ENCODE measurements around the gene GPRIN2.
"Not testable (repeated sequence)": the region's sequence is repeated elsewhere in the genome, so short reads cannot be mapped to it uniquely, and the experiment has no call there.

Gene GPRIN2

DNA sequence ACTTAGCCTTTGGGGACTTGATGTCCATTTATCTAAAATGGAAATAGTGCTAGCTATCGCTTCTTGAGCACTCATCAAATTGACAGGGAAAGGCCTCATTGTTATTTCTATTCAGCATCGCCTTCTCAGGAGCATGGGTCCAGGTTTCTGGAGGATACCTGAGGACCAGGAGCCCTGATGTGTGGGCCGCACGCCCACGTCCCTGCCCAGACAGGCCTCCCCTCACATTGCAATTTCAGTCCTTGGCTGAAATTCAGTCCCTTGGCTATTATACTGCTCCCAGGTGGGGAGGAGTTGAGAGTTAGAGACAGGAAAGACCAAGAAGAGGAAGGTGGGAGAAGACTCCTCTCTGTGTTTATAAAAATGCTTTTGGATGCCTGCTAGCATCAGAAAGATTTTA lies 38.9 kb downstream of the GPRIN2 start:
- DNase-seq = no peak

DNA sequence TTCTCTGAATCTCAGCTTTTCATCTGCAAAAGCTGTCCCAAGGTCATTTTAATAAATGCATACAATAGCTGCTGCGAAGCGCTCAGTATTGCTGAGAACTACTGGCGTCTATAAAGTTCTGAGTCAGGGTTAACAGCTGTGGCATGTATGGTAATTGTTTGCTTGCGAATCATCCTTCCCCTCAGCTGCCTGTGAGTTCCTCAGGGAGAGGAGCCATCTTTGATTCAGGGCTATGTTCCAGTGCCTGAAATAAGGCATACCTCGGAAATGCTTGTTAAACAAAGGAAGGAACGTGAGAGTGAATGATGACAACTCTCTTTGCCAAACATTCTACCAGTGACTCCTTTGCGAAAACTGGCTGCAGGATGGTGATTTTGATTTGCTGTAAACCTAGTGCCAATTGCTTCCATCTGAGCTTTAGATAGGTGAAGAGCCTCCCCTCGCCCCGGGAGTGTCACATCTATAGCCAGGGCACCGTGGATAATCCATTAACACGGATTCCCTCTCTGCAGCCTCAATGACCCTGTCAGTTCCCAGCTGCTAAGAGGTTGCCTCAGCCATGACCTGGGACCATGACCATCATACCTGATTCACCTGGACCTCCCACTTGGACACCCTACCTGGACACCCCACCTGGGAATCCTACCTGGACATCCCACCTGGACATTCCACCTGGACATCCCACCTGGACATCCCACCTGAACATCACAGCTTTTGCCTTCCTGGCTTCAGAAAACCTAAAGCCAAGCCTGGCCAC lies 39.6 kb downstream of the GPRIN2 start:
- peak in 1 of 2 donors; percentile 9 for DNase-seq

DNA sequence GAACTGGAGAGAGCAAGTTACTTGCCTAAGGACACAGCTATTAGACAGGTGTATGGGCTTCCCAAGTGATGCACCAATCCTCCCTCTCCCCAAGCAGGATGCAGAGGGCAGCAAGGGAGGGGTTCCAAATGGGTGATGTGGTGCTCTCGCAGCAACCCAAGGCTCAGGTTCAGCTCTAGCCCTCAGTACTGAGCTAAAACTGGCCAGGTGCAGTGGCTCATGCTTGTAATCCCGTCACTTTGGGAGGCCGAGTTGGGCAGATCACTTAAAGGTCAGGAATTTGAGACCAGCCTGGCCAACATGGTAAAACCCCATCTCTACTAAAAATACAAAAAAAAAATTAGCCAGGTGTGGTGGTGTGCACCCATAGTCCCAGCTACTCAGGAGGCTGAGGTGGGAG lies 40.7 kb downstream of the GPRIN2 start:
- no peak for DNase-seq

DNA sequence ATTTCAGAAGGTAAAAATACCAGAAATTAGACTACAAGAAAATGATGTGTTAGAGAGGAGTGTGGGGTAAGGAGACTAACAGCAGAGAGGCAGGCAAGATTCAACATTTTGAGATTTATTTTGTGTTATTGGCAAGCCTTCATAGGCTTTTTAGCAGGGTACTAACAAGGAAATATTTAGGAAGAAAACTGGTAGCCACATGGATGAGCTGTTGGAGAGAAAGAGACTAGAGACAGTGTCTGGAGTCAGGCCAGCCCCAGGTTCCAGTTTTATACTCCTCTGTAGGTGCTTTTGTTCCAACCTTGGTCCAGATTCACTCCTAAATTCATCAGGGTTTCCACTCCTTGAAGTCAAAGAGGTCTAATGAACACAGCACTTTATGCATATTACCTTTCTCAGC lies 41.1 kb downstream of the GPRIN2 start:
- no peak for DNase-seq

DNA sequence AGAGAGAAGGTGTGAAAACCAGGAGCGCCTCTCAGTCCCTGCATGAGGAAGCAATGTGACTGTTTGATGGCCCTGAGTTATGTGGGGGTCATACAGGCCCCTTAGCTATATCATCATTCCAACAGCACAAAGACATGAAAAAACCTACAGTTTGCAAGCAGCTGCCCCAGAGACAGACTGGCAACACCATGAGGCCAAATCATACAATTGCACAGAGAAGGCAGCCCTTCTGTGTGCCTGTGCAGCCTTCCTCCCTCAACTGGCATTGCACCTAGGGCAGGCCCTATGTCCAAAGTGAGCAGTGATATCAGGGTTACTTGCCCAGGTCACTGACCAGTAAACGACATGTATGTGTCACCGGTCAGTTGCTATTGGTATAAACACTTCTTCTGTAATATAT lies 41.6 kb downstream of the GPRIN2 start:
- DNase-seq = no peak

DNA sequence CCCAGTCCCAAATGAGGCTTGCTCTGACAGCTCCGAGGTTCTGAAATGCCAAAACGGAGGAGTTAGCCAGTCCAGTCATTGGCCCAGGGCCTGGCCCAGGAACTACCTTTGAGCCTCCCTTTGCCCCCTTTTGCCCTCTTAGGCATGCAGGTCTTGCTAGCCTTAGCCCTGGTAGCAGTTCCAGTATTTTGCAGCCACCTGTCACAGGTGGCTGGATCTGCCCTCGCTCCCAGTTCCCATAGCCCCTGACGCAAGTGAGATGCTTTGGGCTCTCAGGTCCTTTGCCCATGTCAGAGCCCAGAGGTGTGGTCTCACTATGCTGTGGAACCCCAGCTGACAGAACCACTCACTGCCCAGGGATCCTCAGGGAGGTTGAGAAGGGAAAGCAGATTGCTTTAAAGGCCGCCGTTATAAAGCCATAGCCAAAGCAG lies 42.0 kb downstream of the GPRIN2 start:
- DNase-seq = peak in 1 of 2 donors; percentile 10

DNA sequence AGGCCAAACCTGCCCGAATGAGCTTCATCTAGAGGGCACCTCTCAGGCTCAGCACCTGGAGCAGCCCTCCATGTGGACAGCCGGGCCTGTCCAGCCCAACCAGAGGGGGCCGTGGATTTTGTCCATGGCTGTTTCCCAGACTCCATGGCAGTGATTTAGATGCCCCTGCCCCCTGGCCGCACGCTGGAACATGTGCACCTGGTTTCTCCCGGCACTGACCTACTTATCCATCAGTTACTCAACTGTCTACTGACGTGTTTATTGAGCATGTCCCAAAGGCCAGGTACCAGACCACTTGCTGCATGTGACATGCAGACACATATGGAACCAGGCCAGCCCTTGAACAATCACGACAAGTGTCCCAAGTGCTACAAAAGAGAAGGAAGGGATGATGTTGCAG lies 43.1 kb downstream of the GPRIN2 start:
- DNase-seq = not testable (repeated sequence)

DNA sequence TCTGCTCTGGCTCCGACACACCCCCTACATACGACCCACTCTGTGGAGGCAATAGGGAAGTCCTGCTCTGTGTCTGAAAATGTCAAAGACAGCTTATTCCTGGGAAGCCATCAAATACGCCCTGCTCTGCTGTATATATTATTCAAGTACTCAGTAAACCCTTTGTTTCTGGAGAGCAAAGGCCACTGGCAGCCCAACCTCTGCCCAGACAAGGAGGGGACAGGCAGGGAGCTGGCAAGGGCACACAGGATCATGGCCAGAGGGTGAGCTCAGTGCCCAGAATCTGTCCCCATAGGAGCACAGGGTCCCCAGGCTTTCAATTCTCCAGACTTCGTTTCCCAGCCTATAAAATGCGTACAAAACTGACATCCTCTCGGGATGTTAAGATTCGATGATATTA lies 43.7 kb downstream of the GPRIN2 start:
- not testable (repeated sequence) for DNase-seq

DNA sequence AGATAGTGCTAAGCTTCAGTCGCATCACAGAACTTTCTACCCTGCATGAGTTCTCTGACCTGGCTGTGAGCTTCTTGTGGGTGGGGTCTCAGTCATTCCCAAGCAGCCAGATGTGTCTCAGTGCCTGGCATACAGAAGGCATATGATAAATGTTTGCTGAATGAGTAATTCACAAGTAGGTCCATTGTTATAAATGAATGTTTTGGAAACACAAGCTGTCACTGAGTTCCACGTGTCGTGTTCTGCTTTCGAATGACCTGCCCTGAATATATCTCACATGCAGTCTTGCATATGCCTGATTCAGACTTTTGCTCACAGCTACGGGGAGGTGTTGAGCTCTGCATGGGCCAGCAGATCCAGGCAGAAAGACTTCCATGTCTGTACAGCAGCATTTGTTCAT lies 44.5 kb downstream of the GPRIN2 start:
- not testable (repeated sequence) for DNase-seq

Measured in CD4-positive, alpha-beta T cell treated with Interleukin-4 for 1 hour (primary cell).